22Rv1 (cell line): ENCODE measurements around the gene DUSP15.

ENCODE experiments used
- H3K27ac ChIP-seq: fragments of 450-650 bp; 2 replicates; pipeline ENCODE4 v1.5.1; 2017
- CTCF ChIP-seq: fragments of 450-650 bp; IDR thresholded peaks from 2 replicates; pipeline ENCODE4 v1.5.1; 2017; ENCODE audit warnings: mild to moderate bottlenecking
- ZFX ChIP-seq: fragments of 450-650 bp; IDR thresholded peaks from 2 replicates; pipeline ENCODE4 v1.6.1; 2017; ENCODE audit warnings: antibody characterized with exemption, borderline replicate concordance

DUSP15 gene

GRCh38 chr20:31913431-31914157 is 43.3 kb upstream of the DUSP15 start:
- TF ChIP-seq CTCF (no peak), ZFX (no peak)
- H3K27ac ChIP-seq, result no peak overlapping the region

GRCh38 chr20:31910071-31910803 is 39.9 kb upstream of the DUSP15 start:
- TF ChIP-seq CTCF (no peak), ZFX (no peak)
- H3K27ac ChIP-seq, result no peak overlapping the region

- TF ChIP-seq CTCF (no peak), ZFX (no peak)
- no peak overlapping the region for H3K27ac ChIP-seq
Measured at GRCh38 chr20:31909253-31910070, 39.1 kb upstream of the DUSP15 start.

GRCh38 chr20:31908424-31908823 is 38.1 kb upstream of the DUSP15 start:
- TF ChIP-seq ZFX (no peak), CTCF (no peak)
- H3K27ac ChIP-seq, result no peak overlapping the region

- no peak for TF ChIP-seq CTCF
- no peak for TF ChIP-seq ZFX
- H3K27ac ChIP-seq, result no peak overlapping the region
Measured at GRCh38 chr20:31908016-31908415, 37.7 kb upstream of the DUSP15 start.

DNA sequence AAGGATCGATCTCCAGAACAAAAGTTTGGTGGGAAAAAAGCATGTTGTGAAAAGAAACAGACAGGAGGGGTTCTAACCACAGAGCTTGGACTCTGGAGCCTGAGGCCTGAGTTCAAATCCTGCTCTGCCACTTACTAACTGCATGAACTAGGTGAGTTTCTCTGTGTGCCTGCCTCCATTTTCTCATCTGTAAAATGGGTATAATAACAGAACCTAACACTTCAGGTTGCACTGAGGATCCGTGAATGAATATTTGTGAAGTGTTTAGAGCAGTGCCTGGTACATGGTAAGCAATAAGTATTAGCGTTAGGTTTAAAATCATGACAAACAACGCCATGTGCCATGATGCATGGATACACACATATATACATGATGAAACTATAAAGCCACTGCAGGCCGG is 36.7 kb upstream of the DUSP15 start:
- no peak overlapping the region for H3K27ac ChIP-seq
- no peak for TF ChIP-seq CTCF
